ENCODE results near the gene EXOSC9. TPM values are rescaled to one million over a fixed set of nuclear protein-coding genes. Genes with fewer than 3 reads are reported as not detected.
"Not testable (repeated sequence)": the region's sequence is repeated elsewhere in the genome, so short reads cannot be mapped to it uniquely, and the experiment has no call there.

The EXOSC9 gene
- total RNA-seq = 10 to 100 TPM; 12.6 to 35.9 (median 23.5) TPM

GRCh38 chr4:121800961-121801714, at the start of gene EXOSC9:
EXOSC9 (plus strand) TSS chr4:121801323; CDS start chr4:121801425, 102 bp downstream.
- ATAC-seq (ENCODE audit: low FRiP score) (peak; percentile 93), DNase-seq (ENCODE audit: low spot score) (peak; percentile 95)
- TF ChIP-seq CTCF (IDR thresholded peaks at IDR 0.05) = no peak

GRCh38 chr4:121752142-121752541, 49.0 kb upstream of the EXOSC9 start:
- not testable (repeated sequence) for ATAC-seq (ENCODE audit: low FRiP score); DNase-seq (ENCODE audit: low spot score)

GRCh38 chr4:121758925-121759568, 42.1 kb upstream of the EXOSC9 start:
- ATAC-seq (ENCODE audit: low FRiP score) (no peak), DNase-seq (ENCODE audit: low spot score) (no peak)
- no peak for TF ChIP-seq CTCF (IDR thresholded peaks at IDR 0.05)

GRCh38 chr4:121760205-121760604, 40.9 kb upstream of the EXOSC9 start:
- DNase-seq (ENCODE audit: low spot score) = no peak
- no peak for TF ChIP-seq CTCF (IDR thresholded peaks at IDR 0.05)
- ATAC-seq (ENCODE audit: low FRiP score) = no peak

- DNase-seq (ENCODE audit: low spot score) (no peak), ATAC-seq (ENCODE audit: low FRiP score) (no peak)
- no peak for TF ChIP-seq CTCF (IDR thresholded peaks at IDR 0.05)
Measured at GRCh38 chr4:121764303-121764701, 36.8 kb upstream of the EXOSC9 start.

GRCh38 chr4:121764702-121765367, 36.3 kb upstream of the EXOSC9 start, which contains the start of gene SMIM43:
SMIM43 (minus strand) TSS chr4:121765164; CDS start chr4:121765105, 59 bp downstream.
- DNase-seq (ENCODE audit: low spot score) (no peak), ATAC-seq (ENCODE audit: low FRiP score) (peak; percentile 76)
- TF ChIP-seq CTCF (IDR thresholded peaks at IDR 0.05) = no peak

GRCh38 chr4:121765368-121765705, 35.8 kb upstream of the EXOSC9 start:
- ATAC-seq (ENCODE audit: low FRiP score) = no peak
- TF ChIP-seq CTCF (IDR thresholded peaks at IDR 0.05) = no peak

More at GRCh38 chr4:121765368-121765705, 35.8 kb upstream of the EXOSC9 start:
- DNase-seq (ENCODE audit: low spot score) = no peak

All from omental fat pad (tissue), 4 donors.